Smooth muscle cell (in vitro differentiated cells): ENCODE data around the gene KRT75. TPM values are rescaled to one million over a fixed set of nuclear protein-coding genes. Genes with fewer than 3 reads are reported as not detected.
"Not testable (repeated sequence)": the region's sequence is repeated elsewhere in the genome, so short reads cannot be mapped to it uniquely, and the experiment has no call there.

Experiments
- DNase-seq: peaks from one replicate; lab custom pipeline; 2025; ENCODE audit not compliant: unreplicated experiment; lab: John Stamatoyannopoulos, UW
- H2AFZ ChIP-seq: fragments of 200-600 bp; sonication (generic); 2 replicates; pipeline ENCODE4 v1.6.0; 2016; ENCODE audit warnings: antibody characterized with exemption, low read depth, mild to moderate bottlenecking
- H3F3A ChIP-seq: fragments of 200-600 bp; sonication (generic); 2 replicates; pipeline ENCODE4 v1.6.0; 2017; ENCODE audit warnings: antibody characterized with exemption, low read depth
- H3K27ac ChIP-seq: fragments of 200-600 bp; sonication (generic); 2 replicates; pipeline ENCODE4 v1.5.1; 2016; ENCODE audit warnings: low read depth, mild to moderate bottlenecking
- H3K27me3 ChIP-seq: fragments of 200-600 bp; sonication (generic); 2 replicates; pipeline ENCODE4 v1.6.1; 2016; ENCODE audit warnings: low read depth, mild to moderate bottlenecking
- H3K36me3 ChIP-seq: fragments of 200-600 bp; sonication (generic); 2 replicates; pipeline ENCODE4 v1.5.1; 2016; ENCODE audit warnings: low read depth
- H3K4me1 ChIP-seq: fragments of 200-600 bp; sonication (generic); 2 replicates; pipeline ENCODE4 v1.5.1; 2016; ENCODE audit warnings: low read depth
- H3K4me2 ChIP-seq: fragments of 200-600 bp; sonication (generic); 2 replicates; pipeline ENCODE4 v1.6.0; 2016; ENCODE audit warnings: mild to moderate bottlenecking
- H3K4me3 ChIP-seq: fragments of 200-600 bp; sonication (generic); 2 replicates; pipeline ENCODE4 v1.5.1; 2016; ENCODE audit warnings: mild to moderate bottlenecking
- H3K79me2 ChIP-seq: fragments of 200-600 bp; sonication (generic); 2 replicates; pipeline ENCODE4 v1.6.0; 2016; ENCODE audit warnings: low read depth, mild to moderate bottlenecking
- H3K9ac ChIP-seq: fragments of 200-600 bp; sonication (generic); 2 replicates; pipeline ENCODE4 v1.6.0; 2016; ENCODE audit warnings: low read depth
- H3K9me3 ChIP-seq: fragments of 200-600 bp; sonication (generic); replicated peaks from 2 replicates; pipeline ENCODE4 v1.5.1; 2016; ENCODE audit warnings: low read depth
- H4K20me1 ChIP-seq: fragments of 200-600 bp; sonication (generic); 2 replicates; pipeline ENCODE4 v1.6.0; 2016; ENCODE audit warnings: low read depth
- WGBS: methylation state at CpG from one replicate; pipeline ENCODE4 v1.1.7; 2016; ENCODE audit warnings: low lambda C conversion rate; 5-methylcytosine and 5-hydroxymethylcytosine counted together
- polyA plus RNA-seq: library from polyadenylated mRNA; unstranded; fragments of >200 nt; fragmentation: Nextera tagmentation; extraction: Ambion mirVana; gene quantifications from 2 replicates; pipeline ENCODE4 v1.2.1, GENCODE V29; 2016
- total RNA-seq: library from RNA; depleted of rRNA; stranded (reverse); fragments of >200 nt; gene quantifications from 2 replicates; pipeline ENCODE4 v1.2.3, GENCODE V29; 2014
- TF ChIP-seq, protein P1 (sequence below): fragments of 200-600 bp; sonication (generic); IDR thresholded peaks from 2 replicates; pipeline ENCODE4 v1.5.1; 2017; ENCODE audit warnings: borderline replicate concordance, mild to moderate bottlenecking, antibody characterized with exemption; ENCODE audit not compliant: insufficient read depth, poor library complexity, severe bottlenecking

Gene KRT75
- total and polyA plus RNA-seq, 2 experiments from 2014 or later: 0.37 to 1.9 TPM

- Histone ChIP-seq H3K4me1 (no peaks in the 10 kb centered on the region), H2AFZ (no peak overlapping the region), H3K79me2 (no peaks in the 10 kb centered on the region), H3K9ac (no peak overlapping the region), H3K4me2 (no peak overlapping the region), H3K36me3 (no peaks in the 10 kb centered on the region), H3K4me3 (no peak overlapping the region), H3K27ac (no peak overlapping the region), H3F3A (no peaks in the 10 kb centered on the region), H4K20me1 (no peaks in the 10 kb centered on the region), H3K9me3 (no peaks in the 10 kb centered on the region), H3K27me3 (peaks cover 10% of the 10 kb centered on the region)
- TF ChIP-seq, protein P1, sequence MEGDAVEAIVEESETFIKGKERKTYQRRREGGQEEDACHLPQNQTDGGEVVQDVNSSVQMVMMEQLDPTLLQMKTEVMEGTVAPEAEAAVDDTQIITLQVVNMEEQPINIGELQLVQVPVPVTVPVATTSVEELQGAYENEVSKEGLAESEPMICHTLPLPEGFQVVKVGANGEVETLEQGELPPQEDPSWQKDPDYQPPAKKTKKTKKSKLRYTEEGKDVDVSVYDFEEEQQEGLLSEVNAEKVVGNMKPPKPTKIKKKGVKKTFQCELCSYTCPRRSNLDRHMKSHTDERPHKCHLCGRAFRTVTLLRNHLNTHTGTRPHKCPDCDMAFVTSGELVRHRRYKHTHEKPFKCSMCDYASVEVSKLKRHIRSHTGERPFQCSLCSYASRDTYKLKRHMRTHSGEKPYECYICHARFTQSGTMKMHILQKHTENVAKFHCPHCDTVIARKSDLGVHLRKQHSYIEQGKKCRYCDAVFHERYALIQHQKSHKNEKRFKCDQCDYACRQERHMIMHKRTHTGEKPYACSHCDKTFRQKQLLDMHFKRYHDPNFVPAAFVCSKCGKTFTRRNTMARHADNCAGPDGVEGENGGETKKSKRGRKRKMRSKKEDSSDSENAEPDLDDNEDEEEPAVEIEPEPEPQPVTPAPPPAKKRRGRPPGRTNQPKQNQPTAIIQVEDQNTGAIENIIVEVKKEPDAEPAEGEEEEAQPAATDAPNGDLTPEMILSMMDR: no peak
- WGBS: 67% methylated on average over 3 of the region's 3 CpGs
- DNase-seq: no peak
These were observed 14.1 kb upstream of the KRT75 start for GRCh38 chr12:52448228-52448627.

DNA sequence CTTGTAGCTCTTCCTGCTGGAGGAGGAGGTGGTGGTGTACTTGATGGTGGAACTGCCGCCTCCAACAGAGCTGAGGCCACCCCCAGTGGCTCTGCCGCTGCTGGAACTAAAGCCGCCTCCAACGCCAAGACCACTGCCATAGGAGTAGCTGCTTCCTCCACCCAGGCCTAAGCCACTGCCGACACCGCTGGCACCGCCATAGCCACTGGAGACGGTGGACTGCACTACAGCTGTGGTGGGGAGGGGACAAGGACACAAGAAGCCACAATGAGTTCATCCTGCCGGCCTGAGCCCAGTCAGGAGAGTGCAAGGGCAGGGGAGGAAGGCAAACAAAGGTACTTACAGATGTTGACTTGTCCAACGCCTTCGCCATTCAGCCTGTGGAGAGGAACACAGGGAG, 13.0 kb upstream of the KRT75 start:
- 97% methylated on average over 11 of the region's 11 CpGs for WGBS
- H3K4me2 ChIP-seq, H4K20me1 ChIP-seq, H2AFZ ChIP-seq, H3K9ac ChIP-seq, H3K27ac ChIP-seq, DNase-seq, H3F3A ChIP-seq, H3K4me3 ChIP-seq, H3K36me3 ChIP-seq, H3K4me1 ChIP-seq, H3K27me3 ChIP-seq, H3K9me3 ChIP-seq, H3K79me2 ChIP-seq: not testable (repeated sequence)

GRCh38 chr12:52446367-52447045, 12.3 kb upstream of the KRT75 start:
- H3K9ac ChIP-seq: no peak overlapping the region
- peaks cover 16% of the 10 kb centered on the region for H3K4me1 ChIP-seq
- DNase-seq: no peak
- 96% methylated on average over 6 of the region's 6 CpGs for WGBS
- peaks cover 10% of the 10 kb centered on the region for H3K27me3 ChIP-seq
- no peaks in the 10 kb centered on the region for H3K9me3 ChIP-seq
- no peak overlapping the region for H2AFZ ChIP-seq
- no peaks in the 10 kb centered on the region for H4K20me1 ChIP-seq
- no peak overlapping the region for H3K4me3 ChIP-seq
- H3K4me2 ChIP-seq: no peak overlapping the region
- no peaks in the 10 kb centered on the region for H3K36me3 ChIP-seq
- TF ChIP-seq, protein P1: no peak
- no peak overlapping the region for H3K27ac ChIP-seq
- H3F3A ChIP-seq: peaks cover 5% of the 10 kb centered on the region
- H3K79me2 ChIP-seq: no peaks in the 10 kb centered on the region

DNA sequence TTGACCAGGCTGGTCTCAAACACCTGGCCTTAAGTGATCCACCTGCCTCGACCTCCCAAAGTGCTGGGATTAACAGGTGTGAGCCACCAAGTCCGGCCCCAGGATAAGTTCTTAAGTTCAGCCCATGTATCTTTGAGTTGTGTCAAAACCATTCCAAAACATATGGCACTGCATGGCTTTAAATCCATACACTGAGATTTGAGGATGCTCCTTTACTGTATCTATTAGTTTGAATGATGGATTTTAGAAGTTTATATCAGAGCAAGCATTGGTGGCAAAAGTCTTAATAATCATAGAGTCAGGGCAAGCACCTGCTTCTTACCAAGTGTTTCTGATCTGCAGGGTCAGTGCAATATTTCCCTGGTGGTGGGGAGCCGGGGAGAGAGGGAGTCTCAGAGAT, 11.7 kb upstream of the KRT75 start:
- peaks cover 5% of the 10 kb centered on the region for H3F3A ChIP-seq
- no peak for DNase-seq
- H3K4me3 ChIP-seq: no peak overlapping the region
- H3K4me1 ChIP-seq: peaks cover 22% of the 10 kb centered on the region
- H3K9me3 ChIP-seq: no peaks in the 10 kb centered on the region
- no peak overlapping the region for H3K9ac ChIP-seq
- H4K20me1 ChIP-seq: no peaks in the 10 kb centered on the region
- H3K79me2 ChIP-seq: no peaks in the 10 kb centered on the region
- H3K4me2 ChIP-seq: no peak overlapping the region
- no peaks in the 10 kb centered on the region for H3K36me3 ChIP-seq
- H3K27ac ChIP-seq: no peak overlapping the region
- WGBS: 79% methylated on average over 3 of the region's 3 CpGs
- H2AFZ ChIP-seq: no peak overlapping the region
- peaks cover 10% of the 10 kb centered on the region for H3K27me3 ChIP-seq
- TF ChIP-seq, protein P1: no peak
